Vagina (tissue), 2 donors: ENCODE measurements around the gene EXPH5.

Experiments used
- POLR2A ChIP-seq, 2 donors: fragments of 450-650 bp; IDR thresholded peaks; one replicate each; pipeline ENCODE4 v1.6.1; 2017; ENCODE audit warnings: antibody characterized with exemption in 2 of 2, mild to moderate bottlenecking in 2 of 2, moderate library complexity in 2 of 2
- POLR2AphosphoS5 ChIP-seq, 2 donors: sonication (generic); formaldehyde crosslinking; IDR thresholded peaks; one replicate each; pipeline ENCODE4 v1.9.0; 2017; ENCODE audit warnings: antibody characterized with exemption in 2 of 2, mild to moderate bottlenecking in 2 of 2, low read depth in 1 of 2; ENCODE audit not compliant: insufficient read depth in 1 of 2
- TF ChIP-seq, protein P1 (sequence below), 3 experiments: fragments of 450-650 bp in 2 of 3; fragments of 200-600 bp in 1 of 3; sonication (generic) in 1 of 3; IDR thresholded peaks; one replicate each; pipeline ENCODE4 v1.5.1; 2017 to 2019; ENCODE audit warnings: antibody characterized with exemption in 3 of 3, mild to moderate bottlenecking in 2 of 3, moderate library complexity in 2 of 3

DNA sequence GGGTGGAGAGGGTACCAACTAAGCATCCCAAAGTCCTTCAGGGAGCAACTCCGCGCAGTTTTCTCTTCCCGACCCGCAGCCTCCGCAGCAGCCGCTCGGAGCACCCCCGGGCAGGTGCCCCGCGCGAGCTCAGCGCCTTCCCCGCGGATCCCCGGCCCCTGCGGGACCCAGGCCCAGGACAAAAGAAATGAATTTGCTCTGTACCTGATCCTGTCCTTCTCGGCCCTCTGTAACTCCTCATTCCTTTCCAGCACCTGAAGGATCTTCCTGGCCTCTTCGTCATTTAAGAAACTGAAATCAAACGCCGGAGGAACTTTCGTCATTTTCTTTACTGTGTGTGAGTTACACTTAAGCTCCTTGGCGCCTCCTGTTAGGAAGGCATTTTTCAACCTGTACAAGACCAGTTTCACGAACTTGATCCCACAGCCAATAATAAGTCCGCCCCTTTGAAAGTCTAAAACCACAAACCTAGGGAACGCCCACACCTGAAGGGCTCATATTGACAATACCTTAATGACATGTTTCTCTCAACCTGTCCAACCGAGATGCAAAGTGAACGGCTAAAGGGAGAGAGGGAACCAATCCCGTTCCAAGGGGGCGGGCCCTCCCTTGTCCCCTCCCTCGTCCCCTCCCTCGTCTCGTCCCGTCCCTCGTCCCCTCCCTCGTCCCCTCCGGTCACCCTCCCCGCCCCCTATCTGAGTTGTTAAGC lies at the start of gene EXPH5:
- TF ChIP-seq POLR2A (IDR thresholded peaks at IDR 0.05): peak in 1 of 2 donors; percentile 27
- TF ChIP-seq, protein P1, sequence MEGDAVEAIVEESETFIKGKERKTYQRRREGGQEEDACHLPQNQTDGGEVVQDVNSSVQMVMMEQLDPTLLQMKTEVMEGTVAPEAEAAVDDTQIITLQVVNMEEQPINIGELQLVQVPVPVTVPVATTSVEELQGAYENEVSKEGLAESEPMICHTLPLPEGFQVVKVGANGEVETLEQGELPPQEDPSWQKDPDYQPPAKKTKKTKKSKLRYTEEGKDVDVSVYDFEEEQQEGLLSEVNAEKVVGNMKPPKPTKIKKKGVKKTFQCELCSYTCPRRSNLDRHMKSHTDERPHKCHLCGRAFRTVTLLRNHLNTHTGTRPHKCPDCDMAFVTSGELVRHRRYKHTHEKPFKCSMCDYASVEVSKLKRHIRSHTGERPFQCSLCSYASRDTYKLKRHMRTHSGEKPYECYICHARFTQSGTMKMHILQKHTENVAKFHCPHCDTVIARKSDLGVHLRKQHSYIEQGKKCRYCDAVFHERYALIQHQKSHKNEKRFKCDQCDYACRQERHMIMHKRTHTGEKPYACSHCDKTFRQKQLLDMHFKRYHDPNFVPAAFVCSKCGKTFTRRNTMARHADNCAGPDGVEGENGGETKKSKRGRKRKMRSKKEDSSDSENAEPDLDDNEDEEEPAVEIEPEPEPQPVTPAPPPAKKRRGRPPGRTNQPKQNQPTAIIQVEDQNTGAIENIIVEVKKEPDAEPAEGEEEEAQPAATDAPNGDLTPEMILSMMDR (IDR thresholded peaks at IDR 0.05): no peak
- peak; percentile 35 to 41 for TF ChIP-seq POLR2AphosphoS5 (IDR thresholded peaks at IDR 0.05; ENCODE audit: insufficient read depth in 1 of 2, low read depth in 1 of 2)
